Measurements from ENCODE around the gene KCNIP4.

DNA sequence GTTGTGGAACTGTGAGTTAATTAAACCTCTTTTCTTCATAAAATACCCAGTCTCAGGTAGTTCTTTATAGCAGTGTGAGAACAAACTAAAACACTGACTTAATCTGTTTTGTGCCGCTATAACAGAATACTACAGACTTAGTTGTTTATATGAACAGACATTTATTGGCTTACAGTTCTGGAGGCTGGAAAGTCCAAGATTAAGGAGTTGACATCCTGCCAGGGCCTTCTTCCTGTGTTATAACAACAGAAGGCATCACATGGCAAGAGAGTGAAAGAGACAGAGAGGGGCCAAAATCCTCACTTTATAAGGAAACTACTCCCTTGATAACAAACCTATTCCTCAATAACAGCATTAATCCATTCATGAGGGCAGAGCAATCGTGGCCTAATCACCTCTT is 42.5 kb upstream of the KCNIP4 start:
- TF ChIP-seq, protein P1, sequence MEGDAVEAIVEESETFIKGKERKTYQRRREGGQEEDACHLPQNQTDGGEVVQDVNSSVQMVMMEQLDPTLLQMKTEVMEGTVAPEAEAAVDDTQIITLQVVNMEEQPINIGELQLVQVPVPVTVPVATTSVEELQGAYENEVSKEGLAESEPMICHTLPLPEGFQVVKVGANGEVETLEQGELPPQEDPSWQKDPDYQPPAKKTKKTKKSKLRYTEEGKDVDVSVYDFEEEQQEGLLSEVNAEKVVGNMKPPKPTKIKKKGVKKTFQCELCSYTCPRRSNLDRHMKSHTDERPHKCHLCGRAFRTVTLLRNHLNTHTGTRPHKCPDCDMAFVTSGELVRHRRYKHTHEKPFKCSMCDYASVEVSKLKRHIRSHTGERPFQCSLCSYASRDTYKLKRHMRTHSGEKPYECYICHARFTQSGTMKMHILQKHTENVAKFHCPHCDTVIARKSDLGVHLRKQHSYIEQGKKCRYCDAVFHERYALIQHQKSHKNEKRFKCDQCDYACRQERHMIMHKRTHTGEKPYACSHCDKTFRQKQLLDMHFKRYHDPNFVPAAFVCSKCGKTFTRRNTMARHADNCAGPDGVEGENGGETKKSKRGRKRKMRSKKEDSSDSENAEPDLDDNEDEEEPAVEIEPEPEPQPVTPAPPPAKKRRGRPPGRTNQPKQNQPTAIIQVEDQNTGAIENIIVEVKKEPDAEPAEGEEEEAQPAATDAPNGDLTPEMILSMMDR (IDR thresholded peaks at IDR 0.05): no peak
- no peak for TF ChIP-seq EP300 (IDR thresholded peaks at IDR 0.05; ENCODE audit: low read depth)

Data from transverse colon (tissue), 3 donors.